Measurements from ENCODE around the gene NT5C1A. TPM values are rescaled to one million over a fixed set of nuclear protein-coding genes. Genes with fewer than 3 reads are reported as not detected.

NT5C1A gene
- total and polyA plus RNA-seq, 2 donors (not counting 1 experiment from before 2014, with no cell fraction given): not detected

- intact Hi-C loops (cut with micrococcal nuclease): no loop called here
- H3K36me3 ChIP-seq (replicated peaks in 1 of 2; ENCODE audit: control extremely low read depth in 1 of 2, control insufficient read depth in 1 of 2, extremely low read depth in 1 of 2, insufficient read depth in 2 of 2, low read length in 1 of 2): no peaks in the 10 kb centered on the region
- Mint-ChIP-seq H3K4me1 (peaks cover 24% of the 10 kb centered on the region), H3K27ac (no peak within 1 kb of the TSS), H3K9me3 (ENCODE audit: insufficient read depth) (no peaks in the 10 kb centered on the region), H3K27me3 (peaks cover 62% of the 10 kb centered on the region), H3K4me3 (peak within 1 kb of the TSS; percentile 77)
- peaks cover 0 to 24% (median 0%) of the 10 kb centered on the region in 3 donors for H3K9me3 ChIP-seq (ENCODE audit: control extremely low read depth in 1 of 3, control insufficient read depth in 2 of 3, insufficient read depth in 1 of 3, low read length in 2 of 3)
- peaks cover 21 to 28% of the 10 kb centered on the region in 2 donors for H3K4me1 ChIP-seq (ENCODE audit: control insufficient read depth in 2 of 2, insufficient read depth in 2 of 2, low read length in 2 of 2)
- 6% methylated on average over 41 of the region's 47 CpGs for WGBS (ENCODE audit: insufficient coverage)
- H3K9ac ChIP-seq (ENCODE audit: low read length): peak within 1 kb of the TSS; percentile 70
- H3K79me2 ChIP-seq (ENCODE audit: control insufficient read depth, insufficient read depth, low read length): no peaks in the 10 kb centered on the region
- DNase-seq: peak; percentile 80
- TF ChIP-seq EZH2 (IDR thresholded peaks at IDR 0.05; ENCODE audit: borderline replicate concordance, insufficient read depth, low read depth, low read length, poor library complexity, severe bottlenecking) (no peak), CTCF (IDR thresholded peaks at IDR 0.05) (no peak)
- H3K4me2 ChIP-seq (replicated peaks; ENCODE audit: low read depth, low read length, poor library complexity, severe bottlenecking): peak within 1 kb of the TSS; percentile 93
- ATAC-seq (ENCODE audit: low read depth): peak; percentile 92
- no peak within 1 kb of the TSS for H3K27ac ChIP-seq (ENCODE audit: low read length in 2 of 2)
- CTCF ChIA-PET: interaction anchor here (0.7 to 1.6 kb wide), 4 partner anchors 19 to 1121 kb away, joined by 3 to 5 read pairs (median 3); no protein-coding TSS in a partner anchor
- H3K4me3 ChIP-seq (ENCODE audit: control extremely low read depth in 1 of 5, extremely low read depth in 1 of 5, insufficient read depth in 1 of 5, low read depth in 2 of 5, low read length in 4 of 5): peak within 1 kb of the TSS in 4 of 5 experiments; percentile 4 to 60 (median 46)
- H4K20me1 ChIP-seq (ENCODE audit: control insufficient read depth, insufficient read depth, low read length, poor library complexity, severe bottlenecking): no peaks in the 10 kb centered on the region
- H2AFZ ChIP-seq (ENCODE audit: insufficient read depth, low read depth, low read length, poor library complexity, severe bottlenecking): peak within 1 kb of the TSS; percentile 69
- POLR2A ChIA-PET: no interaction called here
- H3K27me3 ChIP-seq (replicated peaks in 1 of 4; ENCODE audit: control extremely low read depth in 1 of 4, control insufficient read depth in 3 of 4, insufficient read depth in 4 of 4, low read length in 3 of 4): peaks cover 0 to 69% (median 37%) of the 10 kb centered on the region in 4 experiments
Measured at GRCh38 chr1:39691383-39692151, 19.7 kb upstream of the NT5C1A start, which contains the start of gene HPCAL4. Gene HPCAL4 (minus strand): TSS chr1:39691433. CDS start chr1:39684603, 6,830 bp downstream.
